ENCODE measurements around the gene ASTN2.

The ASTN2 gene

GRCh38 chr9:116539549-116539948, 875.3 kb downstream of the ASTN2 start:
- ATAC-seq (ENCODE audit: insufficient read depth, low read depth) (no peak), DNase-seq (no peak)
- H3K4me2 ChIP-seq (ENCODE audit: insufficient read depth, low read length): no peak overlapping the region
- TF ChIP-seq EZH2 (IDR thresholded peaks at IDR 0.05; ENCODE audit: borderline replicate concordance, low read depth, low read length, severe bottlenecking) (no peak), CTCF (IDR thresholded peaks at IDR 0.05; ENCODE audit: borderline replicate concordance, extremely low read depth, low read length, poor library complexity, severe bottlenecking) (no peak)
- H3K79me2 ChIP-seq (ENCODE audit: insufficient read depth, low read length): no peaks in the 10 kb centered on the region
- no peaks in the 10 kb centered on the region for H3K36me3 ChIP-seq (ENCODE audit: insufficient read depth, low read length)
- H4K20me1 ChIP-seq (ENCODE audit: insufficient read depth, low read length): no peaks in the 10 kb centered on the region
- no peaks in the 10 kb centered on the region for H3K27me3 ChIP-seq (ENCODE audit: insufficient read depth, low read length, poor library complexity)
- H3K9ac ChIP-seq (ENCODE audit: low read depth, low read length): no peak overlapping the region
- H3K27ac ChIP-seq (ENCODE audit: low read length): no peak overlapping the region
- H2AFZ ChIP-seq (ENCODE audit: low read depth, low read length): no peak overlapping the region
- H3K4me1 ChIP-seq (ENCODE audit: insufficient read depth, low read length): no peaks in the 10 kb centered on the region
- H3K4me3 ChIP-seq (ENCODE audit: low read depth in 1 of 2, low read length in 2 of 2): no peak overlapping the region
- no peaks in the 10 kb centered on the region for H3K9me3 ChIP-seq (ENCODE audit: insufficient read depth, low read length, severe bottlenecking)

- no peak overlapping the region for H3K4me2 ChIP-seq (ENCODE audit: insufficient read depth, low read length)
These were observed 889.2 kb downstream of the ASTN2 start for GRCh38 chr9:116525611-116526010.

GRCh38 chr9:116524778-116525470, 889.9 kb downstream of the ASTN2 start:
- TF ChIP-seq EZH2 (IDR thresholded peaks at IDR 0.05; ENCODE audit: borderline replicate concordance, low read depth, low read length, severe bottlenecking) (no peak), CTCF (IDR thresholded peaks at IDR 0.05; ENCODE audit: borderline replicate concordance, extremely low read depth, low read length, poor library complexity, severe bottlenecking) (no peak)

More at GRCh38 chr9:116525611-116526010, 889.2 kb downstream of the ASTN2 start:
- Histone ChIP-seq H4K20me1 (ENCODE audit: insufficient read depth, low read length) (no peaks in the 10 kb centered on the region), H3K27ac (ENCODE audit: low read length) (no peak overlapping the region), H3K79me2 (ENCODE audit: insufficient read depth, low read length) (no peaks in the 10 kb centered on the region), H3K9me3 (ENCODE audit: insufficient read depth, low read length, severe bottlenecking) (no peaks in the 10 kb centered on the region), H3K4me1 (ENCODE audit: insufficient read depth, low read length) (no peaks in the 10 kb centered on the region), H3K36me3 (ENCODE audit: insufficient read depth, low read length) (no peaks in the 10 kb centered on the region), H2AFZ (ENCODE audit: low read depth, low read length) (no peak overlapping the region), H3K9ac (ENCODE audit: low read depth, low read length) (no peak overlapping the region), H3K4me3 (ENCODE audit: low read depth in 1 of 2, low read length in 2 of 2) (no peak overlapping the region), H3K27me3 (ENCODE audit: insufficient read depth, low read length, poor library complexity) (no peaks in the 10 kb centered on the region)
- DNase-seq (no peak), ATAC-seq (ENCODE audit: insufficient read depth, low read depth) (no peak)
- TF ChIP-seq EZH2 (IDR thresholded peaks at IDR 0.05; ENCODE audit: borderline replicate concordance, low read depth, low read length, severe bottlenecking): no peak
- no peak for TF ChIP-seq CTCF (IDR thresholded peaks at IDR 0.05; ENCODE audit: borderline replicate concordance, extremely low read depth, low read length, poor library complexity, severe bottlenecking)

More at GRCh38 chr9:116524778-116525470, 889.9 kb downstream of the ASTN2 start:
- ATAC-seq (ENCODE audit: insufficient read depth, low read depth): no peak
- no peaks in the 10 kb centered on the region for H3K79me2 ChIP-seq (ENCODE audit: insufficient read depth, low read length)
- no peak overlapping the region for H3K4me3 ChIP-seq (ENCODE audit: low read depth in 1 of 2, low read length in 2 of 2)
- no peaks in the 10 kb centered on the region for H3K9me3 ChIP-seq (ENCODE audit: insufficient read depth, low read length, severe bottlenecking)
- H3K4me2 ChIP-seq (ENCODE audit: insufficient read depth, low read length): no peak overlapping the region
- no peaks in the 10 kb centered on the region for H3K27me3 ChIP-seq (ENCODE audit: insufficient read depth, low read length, poor library complexity)
- H2AFZ ChIP-seq (ENCODE audit: low read depth, low read length): no peak overlapping the region
- no peak for DNase-seq
- no peaks in the 10 kb centered on the region for H4K20me1 ChIP-seq (ENCODE audit: insufficient read depth, low read length)
- H3K36me3 ChIP-seq (ENCODE audit: insufficient read depth, low read length): no peaks in the 10 kb centered on the region
- no peak overlapping the region for H3K27ac ChIP-seq (ENCODE audit: low read length)
- no peak overlapping the region for H3K9ac ChIP-seq (ENCODE audit: low read depth, low read length)
- no peaks in the 10 kb centered on the region for H3K4me1 ChIP-seq (ENCODE audit: insufficient read depth, low read length)

Data from DND-41 (cell line).